ENCODE data around the gene DCLRE1A. TPM values are rescaled to one million over a fixed set of nuclear protein-coding genes. Genes with fewer than 3 reads are reported as not detected.

The DCLRE1A gene
- total RNA-seq, 4 donors from 2014 or later = 2.4 to 4.4 (median 3.1) TPM

DNA sequence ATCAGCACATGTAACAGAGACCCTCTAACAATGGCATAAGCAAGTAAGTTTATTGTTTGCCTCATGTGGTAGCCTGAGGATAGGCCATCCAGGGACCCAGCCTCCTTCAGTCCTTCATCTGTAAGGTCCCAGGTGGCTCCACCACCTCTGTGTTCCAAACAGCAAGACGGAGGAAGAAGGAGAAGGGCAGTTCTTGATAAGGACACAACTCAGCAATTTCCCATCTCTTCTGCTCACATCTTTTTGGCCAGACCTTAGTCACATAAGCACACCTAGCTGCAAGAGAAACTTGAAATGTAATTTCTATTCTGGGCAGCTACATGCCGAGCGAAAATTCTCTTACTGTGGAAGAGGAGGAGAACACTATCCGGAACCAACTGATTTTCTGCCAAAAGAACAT is 33.9 kb downstream of the DCLRE1A start:
- TF ChIP-seq CTCF (IDR thresholded peaks at IDR 0.05; ENCODE audit: low read depth) = no peak

DNA sequence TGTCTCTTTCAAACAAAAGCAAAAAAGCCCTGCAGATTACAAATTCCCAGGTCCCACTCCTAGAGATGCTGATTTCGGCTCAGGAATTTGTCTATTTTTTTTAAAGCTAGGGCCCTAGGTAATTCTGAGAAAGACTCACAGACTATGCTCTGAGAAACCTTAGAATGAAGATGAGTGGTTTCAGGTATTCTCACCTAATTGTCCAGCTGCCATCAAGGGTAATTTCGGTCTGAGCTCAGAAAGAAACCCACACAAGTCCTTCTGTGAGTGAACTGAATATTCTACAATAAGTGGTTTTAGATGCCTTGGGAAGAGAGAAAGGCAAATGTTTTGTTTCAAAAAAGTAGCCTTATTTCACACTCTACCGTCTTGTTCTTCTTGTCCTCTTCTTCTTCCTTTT is 45.7 kb downstream of the DCLRE1A start:
- no peak for TF ChIP-seq CTCF (IDR thresholded peaks at IDR 0.05; ENCODE audit: low read depth)

DNA sequence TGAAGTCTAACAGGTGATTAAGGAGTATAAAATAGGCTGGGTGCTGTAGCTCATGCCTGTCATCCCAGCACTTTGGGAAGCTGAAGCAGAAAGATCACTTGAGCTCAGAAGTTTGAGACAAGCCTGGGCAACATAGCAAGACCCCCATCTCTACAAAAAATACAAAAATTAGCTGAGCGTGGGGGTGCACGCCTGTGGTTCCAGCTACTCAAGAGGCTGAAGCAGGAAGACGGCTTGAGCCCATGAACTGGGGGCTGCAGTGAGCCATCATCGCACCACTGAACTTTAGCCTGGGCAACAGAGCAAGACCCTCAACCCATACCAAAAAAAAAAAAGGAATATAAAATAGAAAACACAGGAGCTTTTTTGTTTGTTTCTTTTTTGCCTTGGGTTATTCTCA is 47.4 kb downstream of the DCLRE1A start:
- TF ChIP-seq CTCF (IDR thresholded peaks at IDR 0.05; ENCODE audit: low read depth) = no peak

- no peak for TF ChIP-seq CTCF (IDR thresholded peaks at IDR 0.05; ENCODE audit: low read depth)
These were observed 50.9 kb downstream of the DCLRE1A start for GRCh38 chr10:113802997-113803396.

DNA sequence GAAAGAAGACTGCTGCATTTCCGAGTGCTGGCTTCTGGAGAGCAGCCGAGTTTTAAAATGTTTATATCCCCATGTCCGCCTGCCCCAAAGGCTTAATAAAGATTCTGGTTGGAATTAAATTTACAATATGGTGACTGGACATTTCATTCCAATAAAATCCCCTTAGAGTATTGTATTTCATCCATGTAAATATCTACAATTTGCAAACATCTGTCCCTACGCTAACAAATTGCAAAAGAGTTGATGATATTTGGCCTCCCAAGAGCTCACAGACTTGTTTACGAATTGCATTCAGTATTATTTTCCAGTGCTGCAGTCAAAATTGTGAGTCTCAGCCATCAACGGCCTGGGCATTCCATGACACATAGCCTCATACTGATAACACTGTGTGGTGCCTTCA is 52.3 kb downstream of the DCLRE1A start:
- TF ChIP-seq CTCF (IDR thresholded peaks at IDR 0.05; ENCODE audit: low read depth) = no peak

GRCh38 chr10:113791691-113792090 is 62.2 kb downstream of the DCLRE1A start:
- no peak for TF ChIP-seq CTCF (IDR thresholded peaks at IDR 0.05; ENCODE audit: low read depth)

DNA sequence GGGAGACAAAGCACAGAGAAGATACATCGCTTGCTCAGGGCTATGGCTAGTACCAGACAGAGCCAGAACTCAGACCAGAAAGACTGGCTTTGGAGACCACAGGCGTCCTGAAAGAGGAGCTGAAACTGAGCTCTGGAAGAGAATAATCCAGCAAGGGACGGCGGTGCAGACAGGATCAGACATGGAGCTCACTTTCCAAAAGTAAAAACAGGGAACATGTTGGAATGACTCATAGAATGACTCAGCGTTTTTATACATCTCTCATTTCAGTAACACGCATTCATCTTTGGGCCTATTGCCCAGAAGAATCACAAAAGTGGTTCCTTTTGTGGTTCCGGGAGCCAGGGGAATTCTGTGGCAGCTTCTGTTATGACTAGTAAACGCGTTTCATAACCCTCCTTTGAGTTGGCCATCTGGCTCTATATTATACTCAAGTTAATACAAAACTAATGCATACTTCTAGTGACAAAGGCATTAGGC is 65.2 kb downstream of the DCLRE1A start:
- no peak for TF ChIP-seq CTCF (IDR thresholded peaks at IDR 0.05; ENCODE audit: low read depth)

Small RNA genes lying within 50 kb of the gene (small RNA-seq; reads per million reads assigned to genes)
- gene RF00560 = not detected

Other genes starting within 250 kb of the DCLRE1A start
- gene NRAP, start 190.0 kb downstream of the DCLRE1A start, total RNA-seq = not detected
- gene CASP7, start 174.2 kb downstream of the DCLRE1A start, total RNA-seq = 10 to 100 TPM; 18.5 to 27.4 (median 20.7) TPM
- under 1 TPM in 1 of 4 donors, not detected in 3; 0.17 TPM for gene PLEKHS1, start 102.4 kb downstream of the DCLRE1A start, total RNA-seq
- 10 to 100 TPM; 25.0 to 68.6 (median 45.6) TPM for gene NHLRC2, start 579 bp upstream of the DCLRE1A start, total RNA-seq
- gene ADRB1, start 189.8 kb upstream of the DCLRE1A start, total RNA-seq = 1 to 10 TPM in 3 of 4 donors, under 1 TPM in 1; 0.34 to 4.9 (median 2.8) TPM

Measured in subcutaneous adipose tissue (tissue), 4 donors.